Fibroblast of the aortic adventitia (primary cell): Measurements from ENCODE around the gene ABLIM2. TPM values are rescaled to one million over a fixed set of nuclear protein-coding genes. Genes with fewer than 3 reads are reported as not detected.

Source experiments
- DNase-seq: peaks from one replicate; pipeline ENCODE4 v3.0.0-alpha.2; 2010; ENCODE audit warnings: low read depth
- H3K4me3 ChIP-seq: 2 replicates; pipeline ENCODE4 v1.5.1; 2011; ENCODE audit warnings: low read depth, mild to moderate bottlenecking, control low read depth, low read length, moderate library complexity
- total RNA-seq: library from RNA; depleted of rRNA; stranded (reverse); fragments of >200 nt; gene quantifications from 2 replicates; pipeline ENCODE4 v1.2.3, GENCODE V29; 2012; ENCODE audit warnings: low replicate concordance
- TF ChIP-seq, protein P1 (sequence below): IDR thresholded peaks from 2 replicates; pipeline ENCODE4 v1.5.1; 2011; ENCODE audit warnings: mild to moderate bottlenecking, low read length, control low read depth, inconsistent platforms; ENCODE audit not compliant: insufficient read depth

The ABLIM2 gene
- total RNA-seq, 1 donor = under 0.01 TPM

- TF ChIP-seq, protein P1, sequence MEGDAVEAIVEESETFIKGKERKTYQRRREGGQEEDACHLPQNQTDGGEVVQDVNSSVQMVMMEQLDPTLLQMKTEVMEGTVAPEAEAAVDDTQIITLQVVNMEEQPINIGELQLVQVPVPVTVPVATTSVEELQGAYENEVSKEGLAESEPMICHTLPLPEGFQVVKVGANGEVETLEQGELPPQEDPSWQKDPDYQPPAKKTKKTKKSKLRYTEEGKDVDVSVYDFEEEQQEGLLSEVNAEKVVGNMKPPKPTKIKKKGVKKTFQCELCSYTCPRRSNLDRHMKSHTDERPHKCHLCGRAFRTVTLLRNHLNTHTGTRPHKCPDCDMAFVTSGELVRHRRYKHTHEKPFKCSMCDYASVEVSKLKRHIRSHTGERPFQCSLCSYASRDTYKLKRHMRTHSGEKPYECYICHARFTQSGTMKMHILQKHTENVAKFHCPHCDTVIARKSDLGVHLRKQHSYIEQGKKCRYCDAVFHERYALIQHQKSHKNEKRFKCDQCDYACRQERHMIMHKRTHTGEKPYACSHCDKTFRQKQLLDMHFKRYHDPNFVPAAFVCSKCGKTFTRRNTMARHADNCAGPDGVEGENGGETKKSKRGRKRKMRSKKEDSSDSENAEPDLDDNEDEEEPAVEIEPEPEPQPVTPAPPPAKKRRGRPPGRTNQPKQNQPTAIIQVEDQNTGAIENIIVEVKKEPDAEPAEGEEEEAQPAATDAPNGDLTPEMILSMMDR = no peak
- DNase-seq = no peak
- H3K4me3 ChIP-seq = no peak overlapping the region
Measured at GRCh38 chr4:8152865-8153257, 5.8 kb downstream of the ABLIM2 start.

DNA sequence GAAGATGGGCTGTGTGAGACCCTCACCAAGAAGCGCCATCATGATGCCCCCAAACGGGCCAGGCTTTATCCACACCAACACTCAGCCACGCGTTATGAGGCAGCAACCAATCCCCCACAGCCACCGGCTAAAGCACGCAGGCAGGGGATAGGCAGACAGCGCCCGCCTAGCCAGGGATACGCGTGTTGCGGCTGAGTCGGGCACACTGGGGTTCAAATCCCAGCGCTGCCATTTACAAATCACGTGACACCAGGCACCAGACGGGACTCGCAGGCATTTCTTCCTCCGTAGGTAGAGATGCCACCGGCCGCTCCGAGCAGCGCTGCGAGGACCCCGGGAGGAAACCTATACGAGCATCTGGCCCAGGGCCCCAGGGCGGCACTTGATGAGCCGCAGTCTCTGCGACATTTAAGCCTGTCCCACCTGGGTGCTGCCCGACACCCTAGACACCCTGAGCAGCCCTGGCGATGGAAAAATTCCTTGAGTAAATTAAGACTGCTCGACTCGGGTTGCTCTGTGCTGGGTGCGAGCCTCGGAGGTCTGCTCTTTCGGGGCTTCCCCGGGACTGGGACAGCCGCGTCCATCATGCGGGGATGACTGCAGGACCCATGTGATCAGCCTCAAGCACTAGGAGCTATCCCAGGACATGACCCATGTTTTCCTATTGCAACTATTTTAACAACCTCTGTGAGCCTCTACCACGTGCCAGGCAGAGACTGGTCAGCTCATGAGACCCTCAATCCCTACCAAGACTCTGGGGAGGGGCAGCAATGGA lies 6.3 kb downstream of the ABLIM2 start:
- H3K4me3 ChIP-seq = no peak overlapping the region
- TF ChIP-seq, protein P1 = no peak
- no peak for DNase-seq

GRCh38 chr4:8151165-8151650 lies 7.4 kb downstream of the ABLIM2 start:
- H3K4me3 ChIP-seq = no peak overlapping the region
- TF ChIP-seq, protein P1 = no peak
- DNase-seq = no peak

- no peak for DNase-seq
Measured at GRCh38 chr4:8150152-8151090, 8.2 kb downstream of the ABLIM2 start.

DNA sequence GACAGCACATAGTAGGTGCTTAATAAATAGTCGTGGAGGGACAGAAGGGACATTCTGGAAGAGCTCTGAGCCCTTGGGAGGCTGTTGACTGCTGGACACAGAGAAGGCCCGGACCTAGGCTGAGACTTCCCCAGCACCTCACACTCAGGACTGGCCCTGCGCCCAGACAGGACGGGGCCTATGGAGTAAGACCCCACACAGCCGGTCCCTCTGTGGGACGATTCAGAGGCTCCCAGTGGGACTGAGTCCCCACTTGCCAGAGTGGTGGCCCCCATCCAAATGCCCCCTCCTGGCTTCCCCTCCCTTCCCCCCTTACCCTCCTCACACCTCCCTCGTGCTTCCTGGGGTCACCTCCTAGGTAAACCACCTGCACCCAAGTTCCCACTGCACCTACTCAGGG lies 8.9 kb downstream of the ABLIM2 start:
- TF ChIP-seq, protein P1 = no peak
- no peak for DNase-seq

More at GRCh38 chr4:8150152-8151090, 8.2 kb downstream of the ABLIM2 start:
- H3K4me3 ChIP-seq = no peak overlapping the region
- TF ChIP-seq, protein P1 = no peak

DNA sequence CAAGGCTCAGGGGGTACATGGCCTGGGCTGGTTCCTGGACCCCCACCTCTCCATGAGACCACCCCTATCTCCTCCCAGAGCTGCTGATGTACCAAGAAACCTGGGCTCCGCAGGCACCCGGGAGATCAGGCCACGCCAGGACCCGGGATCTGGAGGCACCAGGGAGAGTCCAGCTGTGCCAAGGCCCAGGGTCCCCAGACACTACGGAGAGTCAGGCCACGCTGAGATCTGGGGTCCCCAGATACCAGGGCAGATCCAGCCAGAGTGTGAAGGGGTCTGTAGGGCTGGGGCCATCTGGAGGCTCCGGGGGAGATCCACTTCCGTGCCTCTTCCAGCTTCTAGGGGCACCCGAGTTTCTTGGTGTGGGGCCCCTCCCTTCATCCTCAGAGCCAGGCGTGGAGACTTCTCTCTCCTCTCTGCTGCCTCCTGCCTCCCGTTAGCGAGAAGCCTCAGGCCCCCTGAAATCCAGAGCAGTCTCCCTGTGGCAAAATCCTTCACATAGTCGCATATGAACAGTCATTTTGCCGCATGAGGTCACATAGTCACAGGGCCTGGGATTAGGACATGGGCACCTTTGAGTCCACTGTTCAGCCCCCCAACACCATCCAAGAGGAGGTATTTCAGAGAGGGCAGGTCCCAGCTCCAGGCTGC lies 9.7 kb downstream of the ABLIM2 start:
- no peak for DNase-seq
- H3K4me3 ChIP-seq = no peak overlapping the region
- TF ChIP-seq, protein P1 = no peak

More for the DNA sequence above, 8.9 kb downstream of the ABLIM2 start:
- no peak overlapping the region for H3K4me3 ChIP-seq
